HG02678 (cell line): ENCODE results near the gene FHAD1.

Source experiments
- ATAC-seq: cut with Tn5 transposase; IDR thresholded peaks from one replicate; pipeline ENCODE4 v1.9.1; 2021; ENCODE audit warnings: mild to moderate bottlenecking, moderate library complexity; ENCODE audit not compliant: unreplicated experiment

Gene FHAD1

GRCh38 chr1:15324869-15325335 is 77.9 kb downstream of the FHAD1 start:
- ATAC-seq: no peak

GRCh38 chr1:15325375-15326085 is 78.5 kb downstream of the FHAD1 start:
- ATAC-seq: no peak

- no peak for ATAC-seq
Measured at GRCh38 chr1:15326691-15327588, 79.9 kb downstream of the FHAD1 start.

GRCh38 chr1:15328351-15329103 is 81.5 kb downstream of the FHAD1 start:
- ATAC-seq: no peak

- ATAC-seq: no peak
Measured at GRCh38 chr1:15329104-15329820, 82.2 kb downstream of the FHAD1 start.

GRCh38 chr1:15330028-15330427 is 83.0 kb downstream of the FHAD1 start:
- ATAC-seq: no peak

GRCh38 chr1:15331180-15331579 is 84.2 kb downstream of the FHAD1 start:
- no peak for ATAC-seq

- no peak for ATAC-seq
Measured at GRCh38 chr1:15331734-15332133, 84.7 kb downstream of the FHAD1 start.

- ATAC-seq: no peak
Measured at GRCh38 chr1:15332525-15332924, 85.5 kb downstream of the FHAD1 start.

- ATAC-seq: no peak
Measured at GRCh38 chr1:15332952-15333715, 86.1 kb downstream of the FHAD1 start.

GRCh38 chr1:15334995-15335394 is 88.0 kb downstream of the FHAD1 start:
- ATAC-seq: no peak

- ATAC-seq: no peak
Measured at GRCh38 chr1:15336866-15337265, 89.8 kb downstream of the FHAD1 start.

- ATAC-seq: no peak
Measured at GRCh38 chr1:15337656-15338402, 90.8 kb downstream of the FHAD1 start.

GRCh38 chr1:15339570-15339969 is 92.5 kb downstream of the FHAD1 start:
- ATAC-seq: no peak

- ATAC-seq: no peak
Measured at GRCh38 chr1:15341228-15341627, 94.2 kb downstream of the FHAD1 start.

GRCh38 chr1:15341634-15342407 is 94.8 kb downstream of the FHAD1 start:
- ATAC-seq: no peak

- no peak for ATAC-seq
Measured at GRCh38 chr1:15342408-15342967, 95.5 kb downstream of the FHAD1 start.

- no peak for ATAC-seq
Measured at GRCh38 chr1:15343099-15343498, 96.1 kb downstream of the FHAD1 start.
